MCF 10A (cell line): ENCODE data around the gene HSDL1. TPM values are rescaled to one million over a fixed set of nuclear protein-coding genes. Genes with fewer than 3 reads are reported as not detected.

ENCODE experiments used
- BruUV-seq: library from RNA; stranded (reverse); fragments of 400-500 nt; replicated peaks from 2 replicates; lab custom pipeline; 2021; lab: Mats Ljungman, UMichigan
- CTCF ChIA-PET: fragments of 300-600 bp; sonication (Branson Sonifier 250); formaldehyde crosslinking; extraction: SDS; loops from one replicate; lab custom pipeline; 2021; ENCODE audit warnings: antibody characterized with exemption, inconsistent platforms; lab: Yijun Ruan, JAX
- POLR2A ChIA-PET: fragments of 300-600, 350-650 bp; sonication (Branson Sonifier 250); formaldehyde crosslinking; extraction: SDS; loops from one replicate; lab custom pipeline; 2020; ENCODE audit warnings: antibody characterized with exemption, inconsistent platforms; lab: Yijun Ruan, JAX
- DNase-seq: peaks from one replicate; pipeline ENCODE4 v3.0.0-alpha.2; 2018; ENCODE audit not compliant: unreplicated experiment
- H3K27ac Mint-ChIP-seq: one replicate; pipeline ENCODE4 v1.8.0; 2022; ENCODE audit warnings: mild to moderate bottlenecking, low read depth, mixed read lengths; ENCODE audit not compliant: unreplicated experiment
- H3K27me3 Mint-ChIP-seq: one replicate; pipeline ENCODE4 v1.8.0; 2022; ENCODE audit warnings: mixed read lengths; ENCODE audit not compliant: insufficient read depth, unreplicated experiment
- H3K36me3 Mint-ChIP-seq: one replicate; pipeline ENCODE4 v1.8.0; 2022; ENCODE audit warnings: mild to moderate bottlenecking, moderate library complexity, mixed read lengths; ENCODE audit not compliant: insufficient read depth, unreplicated experiment
- H3K4me1 Mint-ChIP-seq: one replicate; pipeline ENCODE4 v1.8.0; 2022; ENCODE audit warnings: mixed read lengths; ENCODE audit not compliant: insufficient read depth, unreplicated experiment
- H3K4me3 Mint-ChIP-seq: one replicate; pipeline ENCODE4 v1.8.0; 2022; ENCODE audit warnings: mild to moderate bottlenecking, moderate library complexity, mixed read lengths; ENCODE audit not compliant: unreplicated experiment
- H3K9me3 Mint-ChIP-seq: one replicate; pipeline ENCODE4 v1.8.0; 2022; ENCODE audit warnings: mixed read lengths; ENCODE audit not compliant: unreplicated experiment
- CTCF ChIP-seq: fragments of 200-600 bp; IDR thresholded peaks from one replicate; pipeline ENCODE4 v1.8.0; 2022; ENCODE audit warnings: antibody characterized with exemption, mild to moderate bottlenecking; ENCODE audit not compliant: unreplicated experiment
- intact Hi-C: fragments of 100-400 bp; cut with micrococcal nuclease; formaldehyde crosslinking; loops from 2 replicates; pipeline ENCODE4 v1.14.1; 2022
- total RNA-seq: library from RNA; stranded (reverse); gene quantifications from 2 replicates; pipeline ENCODE4 v1.2.3, GENCODE V29; 2022

The HSDL1 gene
- total RNA-seq, 1 experiment from 2014 or later: 13.3 TPM

- no peak overlapping the region for H3K27ac Mint-ChIP-seq
- ChIA-PET POLR2A (no interaction called here), CTCF (interaction anchor here (0.6 to 1.7 kb wide), 6 partner anchors 10 to 454 kb away, joined by 3 to 9 read pairs (median 4); partner anchors contain the start of gene TAF1C)
- no peak for DNase-seq
- H3K27me3 Mint-ChIP-seq: peaks cover 14% of the 10 kb centered on the region
- no peaks in the 10 kb centered on the region for H3K9me3 Mint-ChIP-seq
- TF ChIP-seq CTCF: no peak
- H3K4me3 Mint-ChIP-seq: no peak overlapping the region
- intact Hi-C loops: loop anchor here (10.0 kb wide), 1 partner anchor 215 kb away; the partner anchor contains the start of gene OSGIN1
- no TSS peak for BruUV-seq
- no peaks in the 10 kb centered on the region for H3K4me1 Mint-ChIP-seq
- H3K36me3 Mint-ChIP-seq: no peaks in the 10 kb centered on the region
These were observed 24.9 kb upstream of the HSDL1 start for GRCh38 chr16:84169765-84170310.

GRCh38 chr16:84166796-84167695 lies 22.1 kb upstream of the HSDL1 start:
- POLR2A ChIA-PET: interaction anchor here (0.6 to 1.0 kb wide), 5 partner anchors 9 to 241 kb away, joined by 3 read pairs; partner anchors contain the start of gene MBTPS1
- no peak for DNase-seq
- intact Hi-C loops: no loop called here
- Mint-ChIP-seq H3K4me1 (no peaks in the 10 kb centered on the region), H3K36me3 (no peaks in the 10 kb centered on the region), H3K4me3 (no peak overlapping the region), H3K9me3 (no peaks in the 10 kb centered on the region), H3K27ac (no peak overlapping the region), H3K27me3 (peaks cover 25% of the 10 kb centered on the region)
- CTCF ChIA-PET: interaction anchor here (0.6 to 1.9 kb wide), 7 partner anchors 8 to 328 kb away, joined by 3 to 7 read pairs (median 3); partner anchors contain the start of gene TAF1C
- BruUV-seq: no TSS peak
- TF ChIP-seq CTCF: no peak

- H3K4me3 Mint-ChIP-seq: no peak overlapping the region
- POLR2A ChIA-PET: no interaction called here
- CTCF ChIA-PET: interaction anchor here (0.6 to 1.2 kb wide), 3 partner anchors 57 to 759 kb away, joined by 3 to 5 read pairs (median 3); no protein-coding TSS in a partner anchor
- no peak for TF ChIP-seq CTCF
- H3K27me3 Mint-ChIP-seq: peaks cover 25% of the 10 kb centered on the region
- no peak overlapping the region for H3K27ac Mint-ChIP-seq
- no TSS peak for BruUV-seq
- no peak for DNase-seq
- intact Hi-C loops: no loop called here
- H3K9me3 Mint-ChIP-seq: no peaks in the 10 kb centered on the region
- no peaks in the 10 kb centered on the region for H3K4me1 Mint-ChIP-seq
- H3K36me3 Mint-ChIP-seq: no peaks in the 10 kb centered on the region
These were observed 20.8 kb upstream of the HSDL1 start for GRCh38 chr16:84165746-84166145.

GRCh38 chr16:84161801-84162200 lies 16.8 kb upstream of the HSDL1 start:
- Mint-ChIP-seq H3K9me3 (no peaks in the 10 kb centered on the region), H3K36me3 (peaks cover 2% of the 10 kb centered on the region), H3K4me3 (no peak overlapping the region), H3K4me1 (no peaks in the 10 kb centered on the region), H3K27ac (no peak overlapping the region), H3K27me3 (peaks cover 39% of the 10 kb centered on the region)
- ChIA-PET CTCF (interaction anchor here (0.8 kb wide), 1 partner anchor 20 kb away, joined by 3 read pairs; no protein-coding TSS in a partner anchor), POLR2A (no interaction called here)
- DNase-seq: no peak
- no TSS peak for BruUV-seq
- intact Hi-C loops: no loop called here
- TF ChIP-seq CTCF: no peak
